Lung (tissue), 12 donors: ENCODE measurements around the gene TTC28. TPM values are rescaled to one million over a fixed set of nuclear protein-coding genes. Genes with fewer than 3 reads are reported as not detected.
A peak's percentile ranks its signal among the peaks of the same experiment; 100 is the strongest.

Source experiments
- ATAC-seq: fragments of 200-7000 bp; cut with Tn5 transposase; one replicate; pipeline ENCODE4 v1.9.1; 2020; ENCODE audit warnings: moderate number of reproducible peaks; ENCODE audit not compliant: insufficient read depth, low FRiP score
- DNase-seq, 3 donors: peaks; one replicate each; pipeline ENCODE4 v3.0.0-alpha.2; 2013 to 2017
- H3K27ac ChIP-seq, 2 donors: one replicate each; pipeline ENCODE4 v1.5.1; 2013; ENCODE audit warnings: mild to moderate bottlenecking in 2 of 2, moderate library complexity in 2 of 2, control low read depth in 1 of 2, inconsistent platforms in 1 of 2, low read depth in 1 of 2, low read length in 1 of 2
- H3K27me3 ChIP-seq, 3 donors: one replicate each; pipeline ENCODE4 v1.5.1; 2013; ENCODE audit warnings: low read length in 2 of 3; ENCODE audit not compliant: control insufficient read depth in 3 of 3, insufficient read depth in 3 of 3
- H3K36me3 ChIP-seq, 4 donors: one replicate each; pipeline ENCODE4 v1.5.1; 2013; ENCODE audit warnings: low read length in 4 of 4, mild to moderate bottlenecking in 1 of 4, moderate library complexity in 1 of 4; ENCODE audit not compliant: control insufficient read depth in 4 of 4, insufficient read depth in 4 of 4
- H3K4me1 ChIP-seq, 5 donors: one replicate each; pipeline ENCODE4 v1.5.1; 2013; ENCODE audit warnings: low read length in 5 of 5, mild to moderate bottlenecking in 2 of 5, moderate library complexity in 1 of 5; ENCODE audit not compliant: control insufficient read depth in 5 of 5, insufficient read depth in 5 of 5
- H3K4me3 ChIP-seq: one replicate; pipeline ENCODE4 v1.5.1; 2013; ENCODE audit warnings: mild to moderate bottlenecking, control low read depth, moderate library complexity
- H3K9ac ChIP-seq, 2 donors: one replicate each; pipeline ENCODE4 v1.5.1; 2013; ENCODE audit warnings: low read length in 2 of 2, control low read depth in 1 of 2; ENCODE audit not compliant: insufficient read depth in 1 of 2
- H3K9me3 ChIP-seq, 4 donors: one replicate each; pipeline ENCODE4 v1.5.1; 2013; ENCODE audit warnings: low read length in 3 of 4, mild to moderate bottlenecking in 1 of 4, moderate library complexity in 1 of 4; ENCODE audit not compliant: control insufficient read depth in 4 of 4, insufficient read depth in 3 of 4
- CTCF ChIP-seq: IDR thresholded peaks from 2 replicates; pipeline ENCODE4 v1.5.1; 2012; ENCODE audit warnings: mild to moderate bottlenecking; ENCODE audit errors: control extremely low read depth, extremely low read depth
- WGBS, 2 donors: extraction: QIAGEN DNeasy Blood & Tissue Kit; methylation state at CpG; one replicate each; pipeline ENCODE4 v1.1.7; 2013; 5-methylcytosine and 5-hydroxymethylcytosine counted together
- polyA plus RNA-seq, 2 donors: library from polyadenylated mRNA; stranded (reverse); fragments of 200-250 nt; gene quantifications; one replicate each; pipeline ENCODE4 v1.2.1, GENCODE V29; 2013
- total RNA-seq, 2 donors: library from RNA; depleted of rRNA in 1 of 2; stranded (reverse); fragments of >200 nt in 1 of 2; gene quantifications; one replicate each; pipeline ENCODE4 v1.2.1, GENCODE V29; 2014 to 2021
- donor health status: control.
- donor health status: control.
- donor health status: Bipolar disorder and iron deficiency.
- donor health status: healthy.
- donor health status: DM: yes; HTN: yes; CAD: no.

The TTC28 gene
- total and polyA plus RNA-seq, 4 donors, result 4.7 to 72.2 (median 24.8) TPM

DNA sequence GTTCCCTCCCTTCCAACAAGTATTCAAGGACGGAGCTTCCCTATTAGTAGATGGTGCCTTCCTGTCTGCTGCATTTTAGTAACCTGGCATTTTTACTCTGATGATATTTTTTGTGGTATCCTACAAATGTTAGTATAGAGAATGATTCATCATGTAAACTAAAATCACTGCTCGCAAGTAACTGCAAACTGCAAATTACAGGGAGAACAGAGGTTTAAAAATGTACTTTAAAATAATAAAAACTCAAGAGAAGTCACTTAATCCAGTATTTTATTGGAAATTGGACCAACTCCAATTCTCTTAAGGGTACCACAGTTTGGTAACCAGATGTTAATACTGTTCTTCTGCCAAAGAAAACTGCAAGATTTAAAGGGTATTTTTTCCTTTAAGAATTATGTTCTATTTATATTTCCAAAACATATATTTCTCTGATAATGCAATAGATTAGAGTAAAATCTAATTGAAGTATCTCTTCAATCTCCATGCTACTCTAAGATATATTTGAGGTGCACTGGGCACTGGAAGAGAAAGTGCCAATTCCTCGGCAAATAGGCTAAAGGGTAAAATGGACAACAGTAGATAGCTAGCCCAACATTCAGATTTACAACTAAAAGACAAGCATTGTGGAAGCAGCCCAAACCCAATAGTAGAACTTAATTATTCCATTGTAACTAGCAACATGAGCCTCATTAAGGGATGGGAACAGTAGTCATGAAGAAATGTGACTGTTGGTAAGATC, 298.0 kb downstream of the TTC28 start:
- no peak for TF ChIP-seq CTCF
- 82 to 88% methylated on average over 3 of the region's 3 CpGs for WGBS, 2 donors
- peak in 2 of 3 donors; percentile 51 to 60 for DNase-seq

GRCh38 chr22:28379951-28380350, 299.7 kb downstream of the TTC28 start:
- ATAC-seq (no peak), DNase-seq (no peak)
- H3K27me3 ChIP-seq, result no peaks in the 10 kb centered on the region
- no peak overlapping the region for H3K27ac ChIP-seq
- peaks cover 0 to 28% (median 6%) of the 10 kb centered on the region in 5 donors for H3K4me1 ChIP-seq
- TF ChIP-seq CTCF, result no peak
- no peak overlapping the region for H3K9ac ChIP-seq
- 57 to 58% methylated on average over 4 of the region's 4 CpGs for WGBS, 2 donors
- no peak overlapping the region for H3K4me3 ChIP-seq
- H3K9me3 ChIP-seq, result no peaks in the 10 kb centered on the region
- no peaks in the 10 kb centered on the region for H3K36me3 ChIP-seq

More for the DNA sequence above, 298.0 kb downstream of the TTC28 start:
- H3K27ac ChIP-seq, result no peak overlapping the region
- peaks cover 0 to 22% (median 4%) of the 10 kb centered on the region in 5 donors for H3K4me1 ChIP-seq
- H3K9me3 ChIP-seq, result no peaks in the 10 kb centered on the region
- no peak for ATAC-seq
- no peaks in the 10 kb centered on the region for H3K27me3 ChIP-seq
- no peak overlapping the region for H3K4me3 ChIP-seq
- H3K9ac ChIP-seq, result no peak overlapping the region
- no peaks in the 10 kb centered on the region for H3K36me3 ChIP-seq

- Histone ChIP-seq H3K4me1 (peaks cover 0 to 32% (median 8%) of the 10 kb centered on the region in 5 donors), H3K27me3 (no peaks in the 10 kb centered on the region), H3K9me3 (no peaks in the 10 kb centered on the region), H3K27ac (no peak overlapping the region), H3K9ac (no peak overlapping the region), H3K36me3 (no peaks in the 10 kb centered on the region), H3K4me3 (no peak overlapping the region)
- ATAC-seq (no peak), DNase-seq (peak in 2 of 3 donors; percentile 50 to 82)
- TF ChIP-seq CTCF, result no peak
Observed at GRCh38 chr22:28379075-28379779, 300.4 kb downstream of the TTC28 start.
